Uterus (tissue), 4 donors: Measurements from ENCODE around the gene PRDM10. TPM values are rescaled to one million over a fixed set of nuclear protein-coding genes. Genes with fewer than 3 reads are reported as not detected.

Experiments used
- DNase-seq, 2 donors: peaks; one replicate each; pipeline ENCODE4 v3.0.0-alpha.2; 2019 to 2020
- H3K27ac ChIP-seq, 2 donors: fragments of 200-600 bp; sonication (generic); 1 replicate in 1 of 2; 2 replicates in 1 of 2; pipeline ENCODE4 v1.5.1; 2016 to 2018
- H3K27me3 ChIP-seq, 2 donors: fragments of 200-600 bp; sonication (generic); one replicate each; pipeline ENCODE4 v1.5.1; 2018 to 2019; ENCODE audit warnings: control low read depth in 1 of 2
- H3K36me3 ChIP-seq, 2 donors: fragments of 200-600 bp; sonication (generic); one replicate each; pipeline ENCODE4 v1.5.1; 2019; ENCODE audit warnings: control low read depth in 1 of 2
- H3K4me1 ChIP-seq, 2 donors: fragments of 200-600 bp; sonication (generic); one replicate each; pipeline ENCODE4 v1.5.1; 2018 to 2019; ENCODE audit warnings: control low read depth in 1 of 2
- H3K4me3 ChIP-seq, 2 donors: fragments of 200-600 bp; sonication (generic); 1 replicate in 1 of 2; 2 replicates in 1 of 2; pipeline ENCODE4 v1.5.1; 2018 to 2019; ENCODE audit warnings: mild to moderate bottlenecking in 1 of 2
- H3K9me3 ChIP-seq, 2 donors: fragments of 200-600 bp; sonication (generic); one replicate each; pipeline ENCODE4 v1.5.1; 2019; ENCODE audit warnings: control low read depth in 1 of 2
- CTCF ChIP-seq, 4 experiments: fragments of 200-600 bp in 2 of 4; fragments of 450-650 bp in 2 of 4; sonication (generic) in 2 of 4; IDR thresholded peaks; one replicate each; pipeline ENCODE4 v1.5.1; 2016 to 2019; ENCODE audit warnings: antibody characterized with exemption in 4 of 4, mild to moderate bottlenecking in 2 of 4, moderate library complexity in 1 of 4
- POLR2A ChIP-seq, 2 donors: fragments of 450-650 bp; IDR thresholded peaks; one replicate each; pipeline ENCODE4 v1.6.1; 2016; ENCODE audit warnings: antibody characterized with exemption in 2 of 2, mild to moderate bottlenecking in 1 of 2, moderate library complexity in 1 of 2
- intact Hi-C: fragments of 100-400 bp; cut with DNase I; formaldehyde crosslinking; loops from one replicate; pipeline ENCODE4 v1.15.1; 2023; ENCODE audit warnings: low total_unique reads
- total RNA-seq, 4 donors: library from RNA; depleted of rRNA in 3 of 4; stranded (reverse); fragments of >200 nt in 3 of 4; gene quantifications; one replicate each; pipeline versions ENCODE4 v1.1.0 to v1.2.4, GENCODE V29; 2014 to 2023
- donor health status: DM: yes; HTN: yes; CAD: no.

PRDM10 gene
- total RNA-seq, 4 donors from 2014 or later: 0.29 to 18.6 (median 6.7) TPM

DNA sequence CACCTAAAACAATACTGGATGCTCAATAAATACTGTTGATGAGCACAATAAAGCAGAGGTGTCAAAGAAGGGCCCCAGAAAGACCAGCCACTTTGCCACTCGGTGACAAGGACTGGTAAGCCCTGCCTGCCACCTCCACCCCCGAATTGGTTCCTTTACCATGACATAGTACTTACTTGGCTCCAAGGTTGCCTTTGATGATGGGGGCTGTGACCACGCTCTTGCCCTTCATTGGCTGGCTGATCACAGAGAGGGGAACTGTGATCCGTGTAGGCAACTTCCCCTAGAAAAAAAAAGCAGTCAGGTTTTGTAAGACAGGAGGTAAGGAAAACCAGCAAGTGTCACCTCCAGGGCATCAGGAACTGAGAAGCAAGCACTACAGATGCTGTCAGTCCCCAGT lies 136.9 kb downstream of the PRDM10 start:
- no peak overlapping the region for H3K27ac ChIP-seq
- no peak for DNase-seq
- TF ChIP-seq POLR2A (IDR thresholded peaks at IDR 0.05) (no peak), CTCF (IDR thresholded peaks at IDR 0.05) (no peak)
- H3K4me1 ChIP-seq: no peaks in the 10 kb centered on the region
- no peaks in the 10 kb centered on the region for H3K9me3 ChIP-seq
- no peak overlapping the region for H3K4me3 ChIP-seq
- H3K36me3 ChIP-seq: no peaks in the 10 kb centered on the region
- intact Hi-C loops: no loop called here
- H3K27me3 ChIP-seq: no peaks in the 10 kb centered on the region

DNA sequence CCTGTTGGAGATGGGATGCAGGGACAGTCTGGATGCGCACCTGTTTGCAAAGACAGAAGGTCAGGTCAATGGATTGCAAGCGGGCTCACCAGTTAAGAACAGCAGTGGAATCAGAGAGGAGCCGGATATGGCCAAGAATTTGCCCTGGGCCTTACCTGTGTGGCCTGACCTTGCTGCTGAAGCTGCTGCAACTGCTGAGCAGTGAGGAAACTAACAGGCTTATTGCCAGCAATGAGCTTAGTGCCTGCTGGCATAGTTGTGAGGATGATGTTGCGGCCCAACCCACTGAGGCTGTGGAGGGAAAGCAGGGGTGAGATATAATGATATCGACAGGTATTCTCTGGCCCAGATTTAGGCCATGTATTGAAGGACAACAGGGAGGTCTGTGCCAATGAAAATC lies 137.8 kb downstream of the PRDM10 start:
- no peak overlapping the region for H3K4me3 ChIP-seq
- no peaks in the 10 kb centered on the region for H3K9me3 ChIP-seq
- no peaks in the 10 kb centered on the region for H3K4me1 ChIP-seq
- H3K27me3 ChIP-seq: no peaks in the 10 kb centered on the region
- no peak overlapping the region for H3K27ac ChIP-seq
- no peak for DNase-seq
- H3K36me3 ChIP-seq: no peaks in the 10 kb centered on the region
- intact Hi-C loops: no loop called here
- TF ChIP-seq POLR2A (IDR thresholded peaks at IDR 0.05) (no peak), CTCF (IDR thresholded peaks at IDR 0.05) (no peak)

GRCh38 chr11:129861702-129862522 lies 140.7 kb downstream of the PRDM10 start:
- intact Hi-C loops: no loop called here
- no peaks in the 10 kb centered on the region for H3K36me3 ChIP-seq
- peak; percentile 58 to 62 for DNase-seq
- H3K27me3 ChIP-seq: no peaks in the 10 kb centered on the region
- TF ChIP-seq POLR2A (IDR thresholded peaks at IDR 0.05) (no peak), CTCF (IDR thresholded peaks at IDR 0.05) (no peak)
- no peaks in the 10 kb centered on the region for H3K4me1 ChIP-seq
- peak overlapping the region in 1 of 2 donors; percentile 17 for H3K27ac ChIP-seq
- no peaks in the 10 kb centered on the region for H3K9me3 ChIP-seq
- no peak overlapping the region for H3K4me3 ChIP-seq

DNA sequence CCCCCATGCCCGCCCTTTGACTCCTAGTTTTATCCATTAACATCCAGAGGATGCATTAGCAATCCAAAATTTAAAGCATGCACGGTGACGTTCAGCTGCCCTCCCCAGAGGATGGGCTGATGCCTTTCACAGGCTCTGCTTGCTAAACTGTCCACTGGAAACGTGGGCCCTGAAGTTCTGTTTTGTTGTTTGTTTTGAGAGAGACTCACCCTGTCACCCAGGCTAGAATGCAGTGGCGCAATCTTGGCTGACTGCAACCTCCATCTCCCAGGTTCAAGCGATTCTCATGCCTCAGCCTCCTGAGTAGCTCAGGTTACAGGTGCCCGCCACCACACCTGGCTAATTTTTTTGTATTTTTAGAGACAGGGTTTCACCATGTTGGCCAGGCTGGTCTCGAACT lies 146.6 kb downstream of the PRDM10 start:
- H3K36me3 ChIP-seq: no peaks in the 10 kb centered on the region
- no peak overlapping the region for H3K27ac ChIP-seq
- H3K4me3 ChIP-seq: no peak overlapping the region
- intact Hi-C loops: no loop called here
- DNase-seq: no peak
- H3K9me3 ChIP-seq: no peaks in the 10 kb centered on the region
- no peaks in the 10 kb centered on the region for H3K27me3 ChIP-seq
- TF ChIP-seq POLR2A (IDR thresholded peaks at IDR 0.05) (no peak), CTCF (IDR thresholded peaks at IDR 0.05) (no peak)
- H3K4me1 ChIP-seq: no peaks in the 10 kb centered on the region

DNA sequence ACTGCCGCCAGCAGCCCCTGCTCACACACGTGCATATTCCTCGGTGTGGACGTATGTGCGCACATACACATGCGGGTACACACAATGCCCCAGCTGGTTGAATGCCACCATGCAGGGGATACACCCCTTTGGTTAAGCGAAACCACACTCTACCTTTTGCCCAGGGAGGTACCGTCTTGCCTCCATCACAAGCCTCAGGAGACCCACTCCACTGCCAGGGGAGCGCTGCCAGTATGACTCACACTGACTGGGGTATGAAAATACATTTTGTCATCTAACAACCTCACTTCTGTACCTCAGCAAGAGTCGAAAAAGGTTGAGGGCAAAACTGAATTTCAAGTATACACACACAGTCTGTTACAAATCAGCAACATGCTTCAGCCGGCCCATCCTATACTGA lies 147.5 kb downstream of the PRDM10 start:
- intact Hi-C loops: no loop called here
- DNase-seq: no peak
- H3K27me3 ChIP-seq: no peaks in the 10 kb centered on the region
- no peaks in the 10 kb centered on the region for H3K4me1 ChIP-seq
- no peak overlapping the region for H3K4me3 ChIP-seq
- no peak for TF ChIP-seq CTCF (IDR thresholded peaks at IDR 0.05)
- no peak for TF ChIP-seq POLR2A (IDR thresholded peaks at IDR 0.05)
- H3K27ac ChIP-seq: no peak overlapping the region
- no peaks in the 10 kb centered on the region for H3K36me3 ChIP-seq
- no peaks in the 10 kb centered on the region for H3K9me3 ChIP-seq
